ENCODE measurements around the gene FUT3. TPM values are rescaled to one million over a fixed set of nuclear protein-coding genes. Genes with fewer than 3 reads are reported as not detected.

Gene FUT3
- total and polyA plus RNA-seq, 9 of the 15 experiments (the other 6 are each of a cell fraction or from before 2014, with no cell fraction given) = 0.09 TPM; not detected in 8

GRCh38 chr19:5803752-5804515 is 47.3 kb downstream of the FUT3 start:
- DNase-seq (ENCODE audit: extremely low read depth in 1 of 4, low spot score in 3 of 4) (peak; percentile 94 to 97 (median 96)), FAIRE-seq (peak; percentile 90)
- in situ Hi-C loops (cut with MboI) = loop anchor here (5.0 kb wide), 2 partner anchors 88 to 218 kb away; no protein-coding TSS in a partner anchor
- no peak for TF ChIP-seq MEF2D (tag; conservative IDR thresholded peaks at IDR 0.05; ENCODE audit: low read depth)
- TF ChIP-seq ZNF212 (CRISPR knock-in tag; IDR thresholded peaks at IDR 0.05) = no peak
- no peak for TF ChIP-seq CHCHD3 (CRISPR knock-in tag; IDR thresholded peaks at IDR 0.05)
- no peak for TF ChIP-seq CREB3 (tag; conservative IDR thresholded peaks at IDR 0.05; ENCODE audit: low read depth)
- no peak for TF ChIP-seq ADNP (tag; IDR thresholded peaks at IDR 0.05)
- no peak for TF ChIP-seq BRF1 (IDR thresholded peaks at IDR 0.05; ENCODE audit: borderline replicate concordance, extremely low read depth, insufficient read length)
- no peak for TF ChIP-seq ARID3B (CRISPR knock-in tag; IDR thresholded peaks at IDR 0.05; ENCODE audit: borderline replicate concordance)
- no peak for TF ChIP-seq SUPT5H (IDR thresholded peaks at IDR 0.05)
- peak; percentile 95; the same call in 1 of the 2 replicates for TF ChIP-seq FOXK1 (CRISPR knock-in tag; IDR thresholded peaks at IDR 0.05; ENCODE audit: borderline replicate concordance)
- peak; percentile 67; the same call in 1 of the 2 replicates for TF ChIP-seq NR2C2 (CRISPR knock-in tag; IDR thresholded peaks at IDR 0.05)
- TF ChIP-seq NR2C2 (tag; IDR thresholded peaks at IDR 0.05) = no peak
- no peak; the same call in 1 of the 2 replicates for TF ChIP-seq TEAD4 (IDR thresholded peaks at IDR 0.05; ENCODE audit: low read length)
- TF ChIP-seq TEAD4 (CRISPR knock-in tag; IDR thresholded peaks at IDR 0.05; ENCODE audit: borderline replicate concordance) = peak; percentile 100
- TF ChIP-seq HIVEP1 (CRISPR knock-in tag; IDR thresholded peaks at IDR 0.05) = no peak
- no peak for TF ChIP-seq ZFP30 (CRISPR knock-in tag; IDR thresholded peaks at IDR 0.05; ENCODE audit: borderline replicate concordance)
- no peak for TF ChIP-seq TAF15 (IDR thresholded peaks at IDR 0.05; ENCODE audit: low read depth, low read length)
- no peak; the same call in 1 of the 2 replicates for TF ChIP-seq HMGXB4 (CRISPR knock-in tag; IDR thresholded peaks at IDR 0.05)
- TF ChIP-seq MCM2 (IDR thresholded peaks at IDR 0.05; ENCODE audit: low read depth) = no peak

More at GRCh38 chr19:5803752-5804515, 47.3 kb downstream of the FUT3 start:
- BruUV-seq (replicated peaks) = no TSS peak
- Histone ChIP-seq H3K9ac (ENCODE audit: insufficient read depth in 1 of 2, low read depth in 2 of 2, low read length in 2 of 2) (peak overlapping the region; percentile 27 to 83; a peak in 2 of 4 replicates), H3K4me2 (ENCODE audit: insufficient read depth, low read length) (peak overlapping the region; percentile 61), H3K27ac (ENCODE audit: extremely low read depth, low read depth, low read length) (peak overlapping the region; percentile 5; the same call in 2 of the 3 replicates), H3K4me3 (peak overlapping the region; percentile 30; the same call in 1 of the 2 replicates), H2AFZ (ENCODE audit: low read depth, low read length) (peak overlapping the region; percentile 81), H3K9me1 (ENCODE audit: control insufficient read depth, insufficient read depth, low read length) (no peaks in the 10 kb centered on the region), H3K9me3 (replicated peaks; ENCODE audit: control insufficient read depth, insufficient read depth, low read depth, low read length) (no peaks in the 10 kb centered on the region), H3K36me3 (ENCODE audit: control insufficient read depth, insufficient read depth, low read length) (no peaks in the 10 kb centered on the region), H3K4me1 (replicated peaks in 1 of 2; ENCODE audit: control insufficient read depth in 2 of 2, insufficient read depth in 2 of 2, low read length in 2 of 2) (peaks cover 34 to 76% of the 10 kb centered on the region in 2 experiments), H3K79me2 (ENCODE audit: control insufficient read depth, insufficient read depth, low read length) (no peaks in the 10 kb centered on the region), H4K20me1 (replicated peaks; ENCODE audit: control insufficient read depth, insufficient read depth, low read length) (0 out of 2 replicates have a peak, but pooled peaks cover 7% of the 10 kb centered on the region), H3K27me3 (ENCODE audit: control insufficient read depth in 2 of 2, insufficient read depth in 2 of 2, low read length in 2 of 2) (no peaks in the 10 kb centered on the region)
- peak; percentile 93 for ATAC-seq
- ChIA-PET POLR2A (interaction anchor here (0.6 to 1.6 kb wide), 11 partner anchors 10 to 112 kb away, joined by 3 to 8 read pairs (median 3); partner anchors contain the start of genes CATSPERD, DUS3L, LONP1 and NDUFA11), CTCF (ENCODE audit: low intra/inter-chr PET ratio) (interaction anchor here (0.6 to 4.2 kb wide), 8 partner anchors 19 to 913 kb away, joined by 3 to 48 read pairs (median 4); no protein-coding TSS in a partner anchor)
- intact Hi-C loops (cut with micrococcal nuclease) = loop anchor here (1.0 to 10.0 kb wide), 4 partner anchors 19 to 218 kb away; no protein-coding TSS in a partner anchor
- WGBS (ENCODE audit: insufficient coverage, low coverage, missing lambda C conversion rate) = 3% methylated on average over 39 of the region's 54 CpGs

All from K562 (cell line).